Naive thymus-derived CD8-positive, alpha-beta T cell (primary cell): ENCODE results near the gene KRTAP29-1. TPM values are rescaled to one million over a fixed set of nuclear protein-coding genes. Genes with fewer than 3 reads are reported as not detected.
A peak's percentile ranks its signal among the peaks of the same experiment; 100 is the strongest.
"Not testable (repeated sequence)": the region's sequence is repeated elsewhere in the genome, so short reads cannot be mapped to it uniquely, and the experiment has no call there.

ENCODE experiments used
- ATAC-seq, 2 donors: fragments of 150-1000 bp; cut with Tn5 transposase in 1 of 2; sonication (Bioruptor Pico), chemical (Tn5 transposase) in 1 of 2; 1 replicate in 1 of 2; 2 replicates in 1 of 2; pipeline ENCODE4 v1.10.0; 2021; ENCODE audit warnings: mild to moderate bottlenecking in 2 of 2, moderate library complexity in 2 of 2
- POLR2A ChIA-PET: fragments of 350-600 bp; sonication (Branson Sonifier 250); formaldehyde crosslinking; loops from one replicate; lab custom pipeline; 2021; ENCODE audit warnings: antibody characterized with exemption; lab: Charles Lee
- DNase-seq, 10 donors: peaks; one replicate each; pipeline versions ENCODE4 v3.0.0 to v3.0.0-alpha.2; 2020 to 2022
- H3K27ac Mint-ChIP-seq, 10 donors: one replicate each; pipeline ENCODE4 v1.8.0; 2020 to 2022; ENCODE audit warnings: mild to moderate bottlenecking in 10 of 10, mixed read lengths in 10 of 10, moderate library complexity in 4 of 10, inconsistent platforms in 1 of 10
- H3K27me3 Mint-ChIP-seq, 5 donors: one replicate each; pipeline ENCODE4 v1.8.0; 2021 to 2022; ENCODE audit warnings: mixed read lengths in 5 of 5
- H3K36me3 Mint-ChIP-seq, 3 donors: one replicate each; pipeline ENCODE4 v1.8.0; 2020 to 2022; ENCODE audit warnings: mixed read lengths in 3 of 3, mild to moderate bottlenecking in 2 of 3, inconsistent platforms in 1 of 3
- H3K4me1 Mint-ChIP-seq, 4 donors: one replicate each; pipeline ENCODE4 v1.8.0; 2021 to 2022; ENCODE audit warnings: mixed read lengths in 4 of 4
- H3K4me3 Mint-ChIP-seq, 10 donors: one replicate each; pipeline ENCODE4 v1.8.0; 2020 to 2022; ENCODE audit warnings: mild to moderate bottlenecking in 10 of 10, mixed read lengths in 10 of 10, moderate library complexity in 6 of 10, inconsistent platforms in 1 of 10
- H3K9me3 Mint-ChIP-seq, 9 donors: one replicate each; pipeline ENCODE4 v1.8.0; 2020 to 2022; ENCODE audit warnings: mixed read lengths in 9 of 9, mild to moderate bottlenecking in 3 of 9, inconsistent platforms in 1 of 9, moderate library complexity in 1 of 9
- polyA plus RNA-seq, 3 donors: library from polyadenylated mRNA; unstranded; fragments of 300-500 nt; fragmentation: Illumina TruSeq; gene quantifications; one replicate each; pipeline ENCODE4 v1.2.3, GENCODE V29; 2021
- total RNA-seq, 8 experiments: library from RNA in 2 of 8; stranded (reverse) in 2 of 8; gene quantifications; one replicate each; pipeline ENCODE4 v1.2.3 and lab custom pipeline; 2021 to 2026

The KRTAP29-1 gene, protein sequence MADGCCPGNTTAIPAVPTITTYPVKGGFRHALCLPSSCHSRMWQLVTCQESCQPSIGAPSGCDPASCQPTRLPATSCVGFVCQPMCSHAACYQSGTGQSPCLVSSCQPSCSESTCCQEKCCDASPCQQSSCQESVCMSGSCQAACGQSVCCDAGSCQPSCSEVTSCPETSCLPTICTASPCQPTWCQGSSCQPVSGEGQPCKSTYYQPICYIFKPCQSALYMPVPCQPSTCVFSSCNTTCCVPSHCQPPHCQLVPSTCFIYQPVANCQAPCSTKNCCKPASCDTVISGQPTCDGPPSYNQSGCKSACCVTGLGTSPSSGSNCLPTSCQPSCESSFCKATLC
- total RNA-seq (not detected), polyA plus RNA-seq (1 to 10 TPM in 1 of 3 donors, not detected in 2; 1.1 TPM), total RNA-seq (lab: John Stamatoyannopoulos, UW) (0 reads per million in 6 experiments)

DNA sequence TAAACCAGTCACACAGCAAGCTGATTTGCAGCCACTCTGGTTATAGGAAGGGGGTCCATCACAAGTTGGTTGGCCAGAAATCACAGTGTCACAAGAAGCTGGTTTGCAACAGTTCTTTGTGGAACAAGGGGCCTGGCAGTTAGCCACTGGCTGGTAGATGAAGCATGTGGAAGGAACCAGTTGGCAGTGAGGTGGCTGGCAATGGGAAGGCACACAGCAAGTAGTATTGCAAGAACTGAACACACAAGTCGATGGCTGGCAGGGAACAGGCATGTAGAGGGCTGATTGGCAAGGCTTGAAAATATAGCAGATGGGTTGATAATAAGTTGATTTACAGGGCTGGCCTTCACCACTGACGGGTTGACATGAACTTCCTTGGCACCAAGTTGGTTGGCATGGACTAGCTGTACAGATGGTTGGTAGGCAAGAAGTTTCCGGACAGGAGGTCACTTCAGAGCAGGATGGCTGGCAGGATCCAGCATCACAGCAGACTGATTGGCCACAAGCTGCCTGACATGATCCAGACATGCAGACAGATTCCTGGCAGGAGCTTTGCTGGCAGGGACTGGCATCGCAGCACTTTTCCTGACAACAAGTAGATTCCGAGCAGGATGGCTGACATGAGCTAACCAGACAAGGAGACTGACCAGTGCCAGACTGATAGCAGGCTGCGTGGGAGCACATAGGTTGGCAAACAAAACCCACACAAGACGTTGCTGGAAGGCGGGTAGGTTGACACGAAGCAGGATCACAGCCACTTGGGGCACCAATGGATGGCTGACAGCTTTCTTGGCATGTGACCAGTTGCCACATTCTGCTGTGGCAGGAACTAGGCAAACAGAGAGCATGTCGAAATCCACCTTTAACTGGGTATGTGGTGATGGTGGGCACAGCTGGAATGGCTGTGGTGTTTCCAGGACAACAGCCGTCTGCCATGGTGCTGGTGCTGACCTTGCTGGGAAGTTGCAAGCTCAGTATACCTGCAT, at the start of gene KRTAP29-1:
Gene KRTAP29-1 (minus strand): TSS at position 936 of the 986 bp plus-strand sequence. CDS start 0 bp downstream, at position 936.
- Mint-ChIP-seq H3K4me1 (peaks cover 32 to 56% (median 43%) of the 10 kb centered on the region in 4 donors), H3K4me3 (peak within 1 kb of the TSS in 2 of 10 donors; percentile 29 to 30), H3K27ac (peak within 1 kb of the TSS in 7 of 10 donors; percentile 2 to 89 (median 51)), H3K36me3 (peaks cover 0 to 8% (median 6%) of the 10 kb centered on the region in 3 donors), H3K9me3 (peaks cover 0 to 7% (median 2%) of the 10 kb centered on the region in 9 donors), H3K27me3 (no peaks in the 10 kb centered on the region)
- no peak for DNase-seq
- ATAC-seq = no peak
- POLR2A ChIA-PET = no interaction called here

DNA sequence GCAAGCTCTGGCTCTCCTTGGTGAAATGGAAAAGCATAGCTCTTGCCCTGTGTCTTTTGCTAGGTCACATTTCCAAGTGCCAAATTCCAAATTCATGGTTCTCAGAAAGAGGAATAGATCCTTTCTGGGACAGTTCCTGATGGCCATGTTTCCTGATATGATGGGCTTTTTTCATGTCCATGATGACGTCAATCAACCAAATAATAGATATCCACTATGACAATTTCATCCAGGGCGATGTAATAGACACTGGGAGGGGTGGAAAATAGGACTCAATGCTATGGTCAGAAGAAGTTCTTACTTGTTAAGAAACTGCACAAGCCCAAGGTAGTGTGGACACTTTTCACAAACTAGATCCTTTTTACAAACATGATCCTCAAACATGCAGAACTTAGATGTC, 48.5 kb upstream of the KRTAP29-1 start:
- ATAC-seq = no peak
- peaks cover 0 to under 1% (median 0%) of the 10 kb centered on the region in 3 donors for H3K36me3 Mint-ChIP-seq
- H3K4me1 Mint-ChIP-seq = peaks cover 10 to 23% (median 13%) of the 10 kb centered on the region in 4 donors
- H3K27ac Mint-ChIP-seq = peak overlapping the region in 1 of 10 donors; percentile 27
- peaks cover 0 to 11% (median 4%) of the 10 kb centered on the region in 9 donors for H3K9me3 Mint-ChIP-seq
- POLR2A ChIA-PET = interaction anchor here (1.3 kb wide), 1 partner anchor 42 kb away, joined by 3 read pairs; no protein-coding TSS in a partner anchor
- no peak for DNase-seq
- H3K27me3 Mint-ChIP-seq = peaks cover 0 to 6% (median 0%) of the 10 kb centered on the region in 5 donors
- H3K4me3 Mint-ChIP-seq = no peak overlapping the region

DNA sequence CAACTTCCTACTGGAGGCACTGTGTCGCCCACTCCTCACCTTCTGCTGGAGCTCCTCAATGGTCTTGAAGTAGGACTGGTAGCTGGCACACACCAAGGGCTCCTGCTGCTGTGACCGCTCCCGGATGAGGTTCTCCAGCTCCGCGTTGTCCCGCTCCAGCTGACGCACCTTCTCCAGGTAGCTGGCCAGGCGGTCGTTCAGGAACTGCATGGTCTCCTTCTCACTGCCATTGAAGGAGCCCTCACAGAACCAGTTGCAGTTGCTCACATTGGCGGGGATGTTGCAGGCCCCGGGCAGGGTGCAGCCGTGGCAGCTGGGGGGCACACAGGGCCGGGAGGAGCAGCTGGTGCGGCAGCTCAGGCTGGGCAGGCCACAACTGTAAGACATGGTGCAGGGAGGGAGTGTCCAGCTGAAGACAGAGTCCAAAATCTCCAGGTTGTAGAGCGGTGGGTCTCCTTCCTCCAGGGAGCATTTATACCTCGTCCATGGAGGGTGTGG, 47.8 kb upstream of the KRTAP29-1 start, which contains the start of gene KRT33A:
Gene KRT33A (minus strand): TSS at position 448 of the 498 bp plus-strand sequence. CDS start 61 bp downstream, at position 387.
- POLR2A ChIA-PET = interaction anchor here (0.7 to 1.1 kb wide), 2 partner anchors 9 to 24 kb away, joined by 3 to 5 read pairs; no protein-coding TSS in a partner anchor
- peaks cover 0 to 11% (median 0%) of the 10 kb centered on the region in 9 donors for H3K9me3 Mint-ChIP-seq

DNA sequence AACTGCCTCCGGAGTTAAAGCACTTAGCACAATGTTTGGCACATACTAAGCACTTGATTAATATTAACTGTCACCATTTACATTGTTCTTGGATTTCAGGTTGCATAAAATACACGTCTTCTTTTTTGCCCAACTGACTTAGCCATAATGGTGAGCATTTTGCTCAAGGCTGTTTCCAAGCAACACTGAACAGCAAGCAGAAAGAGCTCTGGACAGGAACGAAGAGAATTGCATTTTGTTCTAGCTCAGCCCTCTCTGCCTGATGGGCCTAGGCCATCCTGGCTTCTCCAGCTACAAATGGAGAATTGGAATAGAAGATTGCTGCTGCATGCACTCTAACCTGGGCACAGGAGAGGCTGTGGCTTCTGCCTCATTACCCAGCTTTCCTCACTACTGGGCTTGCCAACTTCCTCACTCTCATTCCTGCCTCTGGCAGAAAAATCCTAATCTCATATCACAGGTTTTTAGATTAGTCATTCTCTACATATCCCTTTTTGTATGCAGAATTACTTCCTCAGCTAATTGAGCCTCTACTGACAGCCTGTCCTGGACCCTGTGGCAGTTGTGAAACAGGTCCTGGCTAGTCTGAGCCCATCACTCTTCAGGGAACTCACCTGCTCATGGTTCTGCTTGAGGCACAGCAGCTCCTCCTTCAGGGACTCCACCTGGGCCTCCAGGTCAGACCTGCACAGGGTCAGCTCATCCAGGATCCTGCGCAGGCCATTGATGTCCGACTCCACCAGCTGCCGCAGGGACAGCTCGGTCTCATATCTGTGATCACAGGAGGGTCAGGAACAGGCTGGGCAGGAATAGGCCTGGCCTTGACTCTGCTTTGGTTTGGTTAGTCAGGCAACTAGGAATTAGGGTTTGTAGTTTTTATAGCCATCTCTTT, 45.5 kb upstream of the KRTAP29-1 start:
- no peak for DNase-seq
- peaks cover 0 to 9% (median 4%) of the 10 kb centered on the region in 3 donors for H3K36me3 Mint-ChIP-seq
- no peak overlapping the region for H3K4me3 Mint-ChIP-seq
- peaks cover 0 to 8% (median 0%) of the 10 kb centered on the region in 5 donors for H3K27me3 Mint-ChIP-seq
- POLR2A ChIA-PET = interaction anchor here (1.0 kb wide), 1 partner anchor 40 kb away, joined by 3 read pairs; no protein-coding TSS in a partner anchor
- peak overlapping the region in 1 of 10 donors; percentile 72 for H3K27ac Mint-ChIP-seq
- peaks cover 0 to 16% (median 4%) of the 10 kb centered on the region in 9 donors for H3K9me3 Mint-ChIP-seq
- no peak for ATAC-seq
- H3K4me1 Mint-ChIP-seq = peaks cover 12 to 27% (median 19%) of the 10 kb centered on the region in 4 donors

More for the DNA sequence above, 47.8 kb upstream of the KRTAP29-1 start, which contains the start of gene KRT33A:
- not testable (repeated sequence) for DNase-seq, H3K27me3 Mint-ChIP-seq, H3K36me3 Mint-ChIP-seq, H3K4me3 Mint-ChIP-seq, ATAC-seq
- peak within 1 kb of the TSS in 5 of 10 donors; percentile 6 to 62 (median 45) for H3K27ac Mint-ChIP-seq
- peaks cover 10 to 23% (median 13%) of the 10 kb centered on the region in 4 donors for H3K4me1 Mint-ChIP-seq

DNA sequence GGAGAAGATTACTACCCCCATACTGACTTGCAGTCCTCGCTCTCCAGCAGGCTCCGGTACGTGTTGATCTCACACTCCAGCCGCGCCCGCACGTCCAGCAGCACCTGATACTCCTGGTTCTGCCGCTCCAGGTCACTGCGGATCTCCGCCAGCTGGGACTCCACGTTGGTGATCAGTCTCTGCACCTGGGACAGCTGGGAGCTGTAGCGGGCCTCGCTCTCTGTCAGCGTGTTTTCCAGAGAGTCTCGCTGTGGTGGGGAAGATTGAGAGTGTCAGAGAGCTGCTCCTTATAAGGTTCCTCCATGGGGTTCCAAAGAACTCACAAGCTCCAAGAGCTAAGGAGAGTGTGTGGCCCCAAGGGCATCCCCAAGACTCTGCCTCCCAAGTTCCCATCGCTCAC, 43.8 kb upstream of the KRTAP29-1 start:
- peak overlapping the region in 1 of 10 donors; percentile 51 for H3K27ac Mint-ChIP-seq
- POLR2A ChIA-PET = interaction anchor here (1.1 kb wide), 1 partner anchor 22 kb away, joined by 3 read pairs; no protein-coding TSS in a partner anchor

DNA sequence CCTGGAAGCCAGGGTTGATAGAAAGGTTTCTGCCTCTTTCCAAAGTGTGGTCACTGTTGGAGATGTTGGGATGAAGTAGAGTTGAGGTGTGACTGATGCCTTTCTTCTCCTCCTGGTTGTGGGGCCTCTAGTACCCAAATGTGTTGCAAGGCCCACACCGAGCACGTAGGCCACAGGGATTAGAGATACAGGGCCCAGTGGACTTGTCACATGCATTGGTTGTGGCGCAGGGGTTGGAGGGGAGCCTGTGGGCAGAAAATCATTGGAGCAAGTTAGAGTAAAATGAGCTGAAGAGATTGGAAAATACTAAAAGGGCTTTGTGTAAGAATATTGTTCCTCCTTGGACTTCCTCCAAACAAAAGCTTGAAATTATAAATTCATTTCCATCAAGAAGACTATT, 43.3 kb upstream of the KRTAP29-1 start:
- no peak overlapping the region for H3K4me3 Mint-ChIP-seq
- POLR2A ChIA-PET = interaction anchor here (1.1 kb wide), 1 partner anchor 22 kb away, joined by 3 read pairs; no protein-coding TSS in a partner anchor
- DNase-seq = no peak
- H3K4me1 Mint-ChIP-seq = peaks cover 18 to 38% (median 28%) of the 10 kb centered on the region in 4 donors
- H3K27ac Mint-ChIP-seq = peak overlapping the region in 4 of 10 donors; percentile 34 to 78 (median 56)
- ATAC-seq = no peak
- peaks cover 0 to 16% (median 11%) of the 10 kb centered on the region in 3 donors for H3K36me3 Mint-ChIP-seq
- H3K9me3 Mint-ChIP-seq = peaks cover 0 to 24% (median 10%) of the 10 kb centered on the region in 9 donors
- peaks cover 0 to 1% (median 0%) of the 10 kb centered on the region in 5 donors for H3K27me3 Mint-ChIP-seq

More for the DNA sequence above, 43.8 kb upstream of the KRTAP29-1 start:
- not testable (repeated sequence) for DNase-seq, H3K27me3 Mint-ChIP-seq, H3K4me3 Mint-ChIP-seq, ATAC-seq
- H3K9me3 Mint-ChIP-seq = peaks cover 0 to 23% (median 10%) of the 10 kb centered on the region in 9 donors
- peaks cover 18 to 34% (median 26%) of the 10 kb centered on the region in 4 donors for H3K4me1 Mint-ChIP-seq
- H3K36me3 Mint-ChIP-seq = peaks cover 0 to 16% (median 11%) of the 10 kb centered on the region in 3 donors

DNA sequence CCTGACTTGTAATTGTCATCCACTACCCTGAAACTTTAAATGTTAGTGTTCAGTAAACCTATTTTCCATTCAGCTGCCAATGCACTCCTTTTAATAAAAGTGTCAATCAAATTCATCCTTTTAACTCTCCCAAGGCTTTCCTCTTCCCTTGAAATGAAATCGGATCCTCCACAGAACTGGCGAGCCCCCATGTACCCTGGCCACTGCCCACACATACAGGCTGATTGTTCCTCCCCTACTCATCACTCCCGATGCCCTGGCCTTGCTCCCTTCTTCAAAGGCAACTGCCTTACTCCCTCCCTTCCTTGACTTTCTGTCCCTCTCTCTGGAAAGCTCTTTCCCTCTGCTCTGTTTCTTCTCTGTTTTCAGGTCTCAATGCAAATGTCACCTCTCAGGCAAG, 40.4 kb upstream of the KRTAP29-1 start:
- POLR2A ChIA-PET = no interaction called here
- H3K4me1 Mint-ChIP-seq = peaks cover 30 to 61% (median 56%) of the 10 kb centered on the region in 4 donors
- no peak for ATAC-seq
- peaks cover 0 to 1% (median 0%) of the 10 kb centered on the region in 5 donors for H3K27me3 Mint-ChIP-seq
- peaks cover 0 to 16% (median 11%) of the 10 kb centered on the region in 3 donors for H3K36me3 Mint-ChIP-seq
- H3K4me3 Mint-ChIP-seq = peak overlapping the region in 4 of 10 donors; percentile 5 to 31 (median 12)
- peaks cover 0 to 24% (median 10%) of the 10 kb centered on the region in 9 donors for H3K9me3 Mint-ChIP-seq
- peak overlapping the region; percentile 27 to 98 (median 58) for H3K27ac Mint-ChIP-seq
- no peak for DNase-seq

DNA sequence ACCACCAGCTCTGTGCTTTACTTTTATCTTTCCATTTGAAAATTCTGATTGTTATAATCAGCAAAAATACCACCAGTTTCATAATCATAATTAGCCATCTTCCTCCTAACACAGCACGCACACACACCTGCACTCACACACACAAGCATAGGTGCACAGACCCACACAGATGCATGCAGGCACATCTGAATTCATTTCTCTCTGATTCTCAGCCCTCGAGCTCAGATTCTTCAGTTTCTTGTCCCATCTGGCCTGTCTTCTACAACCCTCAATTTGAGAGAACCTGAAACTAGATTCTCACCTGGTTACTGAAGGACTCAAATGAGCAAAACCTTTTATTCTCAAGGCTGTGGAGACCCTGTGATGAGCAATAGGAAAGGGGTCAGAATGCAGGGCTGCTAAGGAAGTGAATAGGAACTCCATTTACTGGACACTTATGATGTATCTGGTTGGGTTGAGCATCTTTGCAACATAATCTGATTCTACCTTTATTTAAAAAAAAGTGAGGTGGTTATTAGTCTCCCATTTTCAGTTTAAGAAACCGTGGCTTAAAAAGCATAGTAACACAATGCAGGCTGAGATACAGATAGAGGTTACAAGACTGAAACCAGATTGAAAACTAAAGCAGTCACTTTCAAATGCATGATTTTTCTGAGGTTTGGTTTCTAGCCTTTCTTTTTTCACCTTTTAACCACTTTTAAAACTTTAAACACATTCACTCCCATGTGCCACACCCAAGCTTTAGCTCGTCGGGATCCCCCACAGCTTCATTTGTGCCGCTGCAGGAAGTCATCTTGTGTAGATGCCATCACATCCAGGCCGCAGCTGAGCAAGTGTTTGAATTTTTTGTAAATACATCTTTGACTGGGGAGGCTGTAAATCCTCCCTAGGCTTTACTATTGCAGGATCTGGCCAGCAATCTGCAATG, 38.5 kb upstream of the KRTAP29-1 start:
- Mint-ChIP-seq H3K9me3 (peaks cover 0 to 24% (median 10%) of the 10 kb centered on the region in 9 donors), H3K27me3 (peaks cover 0 to 1% (median 0%) of the 10 kb centered on the region in 5 donors), H3K27ac (peak overlapping the region; percentile 92 to 100 (median 97)), H3K4me3 (peak overlapping the region; percentile 46 to 82 (median 67)), H3K4me1 (peaks cover 32 to 74% (median 58%) of the 10 kb centered on the region in 4 donors), H3K36me3 (peaks cover 0 to 16% (median 11%) of the 10 kb centered on the region in 3 donors)
- ATAC-seq (peak; percentile 61 to 68), DNase-seq (peak in 9 of 10 donors; percentile 36 to 89 (median 72))
- POLR2A ChIA-PET = interaction anchor here (1.0 to 4.1 kb wide), 5 partner anchors 9 to 348 kb away, joined by 3 to 26 read pairs (median 11); partner anchors contain the start of genes KRT33A and KRTAP16-1

DNA sequence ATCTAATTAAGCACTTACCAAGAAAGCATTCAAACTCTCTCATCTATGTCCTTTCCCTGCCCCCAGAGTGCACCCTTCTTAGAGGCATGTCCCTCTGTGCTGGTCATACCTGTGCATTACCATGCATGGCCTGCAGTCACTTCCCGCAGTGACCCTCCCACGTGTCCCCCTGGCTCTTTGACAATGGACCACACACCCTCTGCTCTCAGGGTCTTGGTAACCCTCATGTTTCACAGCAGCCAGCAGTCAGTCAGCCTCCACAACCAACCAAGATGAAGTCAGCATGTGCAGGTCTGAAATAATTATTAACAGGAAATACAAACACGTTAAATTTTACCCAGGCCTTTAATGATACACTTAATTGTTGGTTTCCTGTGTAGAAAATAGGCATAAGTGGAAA, 37.8 kb upstream of the KRTAP29-1 start:
- ATAC-seq = no peak
- H3K27ac Mint-ChIP-seq = peak overlapping the region; percentile 92 to 100 (median 97)
- H3K4me1 Mint-ChIP-seq = peaks cover 35 to 81% (median 65%) of the 10 kb centered on the region in 4 donors

More for the DNA sequence above, 37.8 kb upstream of the KRTAP29-1 start:
- Mint-ChIP-seq H3K4me3 (peak overlapping the region; percentile 23 to 82 (median 68)), H3K27me3 (peaks cover 0 to 1% (median 0%) of the 10 kb centered on the region in 5 donors), H3K9me3 (peaks cover 0 to 24% (median 10%) of the 10 kb centered on the region in 9 donors), H3K36me3 (peaks cover 0 to 16% (median 11%) of the 10 kb centered on the region in 3 donors)
- DNase-seq = no peak
- POLR2A ChIA-PET = interaction anchor here (1.0 to 4.1 kb wide), 5 partner anchors 10 to 349 kb away, joined by 3 to 26 read pairs (median 11); partner anchors contain the start of genes EIF1 and KRTAP16-1
